Measurements from ENCODE around the gene OTUD3. TPM values are rescaled to one million over a fixed set of nuclear protein-coding genes. Genes with fewer than 3 reads are reported as not detected.

OTUD3 gene
- total and polyA plus RNA-seq, 2 of the 13 experiments (the other 11 are each of a cell fraction or from before 2014, with no cell fraction given): 5.2 to 7.5 TPM

DNA sequence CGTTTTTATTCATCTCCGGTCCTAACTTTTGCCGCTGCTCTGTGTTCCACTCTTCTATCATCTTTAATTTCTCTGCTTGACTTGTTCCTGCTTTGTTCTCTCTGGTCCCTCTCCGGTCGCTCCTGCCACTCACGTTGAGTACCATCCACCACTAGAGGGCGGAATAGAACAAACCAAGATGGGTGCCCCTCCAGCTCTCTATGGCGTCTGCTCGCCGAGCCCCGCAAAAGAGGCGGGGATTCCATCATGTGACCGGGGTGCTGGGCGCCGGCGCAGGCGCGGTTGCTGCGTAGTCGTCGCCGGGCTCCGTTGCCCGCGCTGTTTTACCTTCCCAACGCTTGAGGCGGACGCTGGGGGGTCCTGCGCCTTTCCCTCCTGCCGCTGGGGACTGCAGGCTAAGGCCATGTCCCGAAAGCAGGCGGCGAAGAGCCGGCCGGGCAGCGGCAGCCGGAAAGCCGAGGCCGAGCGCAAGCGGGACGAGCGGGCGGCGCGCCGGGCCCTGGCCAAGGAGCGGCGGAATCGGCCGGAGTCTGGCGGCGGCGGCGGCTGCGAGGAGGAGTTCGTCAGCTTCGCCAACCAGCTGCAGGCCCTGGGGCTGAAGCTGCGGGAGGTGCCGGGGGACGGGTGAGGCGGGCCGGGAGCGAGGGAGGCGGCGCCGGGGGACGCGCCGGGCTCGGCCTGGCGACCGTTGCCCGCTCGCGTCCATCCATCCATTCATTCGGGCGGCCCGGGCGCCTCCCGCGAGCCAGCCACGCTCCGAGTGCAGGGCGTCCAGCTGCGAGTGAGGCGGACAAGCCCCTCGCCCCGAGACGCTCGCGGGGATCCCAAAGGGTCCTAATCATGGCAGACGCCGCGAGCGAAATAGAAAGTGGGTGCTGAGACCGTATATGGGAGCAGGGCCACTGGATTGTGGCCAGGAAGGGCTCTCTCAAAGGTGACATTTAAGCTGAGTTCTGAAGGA, at the start of gene OTUD3 (continued):
- TF ChIP-seq, protein P1, sequence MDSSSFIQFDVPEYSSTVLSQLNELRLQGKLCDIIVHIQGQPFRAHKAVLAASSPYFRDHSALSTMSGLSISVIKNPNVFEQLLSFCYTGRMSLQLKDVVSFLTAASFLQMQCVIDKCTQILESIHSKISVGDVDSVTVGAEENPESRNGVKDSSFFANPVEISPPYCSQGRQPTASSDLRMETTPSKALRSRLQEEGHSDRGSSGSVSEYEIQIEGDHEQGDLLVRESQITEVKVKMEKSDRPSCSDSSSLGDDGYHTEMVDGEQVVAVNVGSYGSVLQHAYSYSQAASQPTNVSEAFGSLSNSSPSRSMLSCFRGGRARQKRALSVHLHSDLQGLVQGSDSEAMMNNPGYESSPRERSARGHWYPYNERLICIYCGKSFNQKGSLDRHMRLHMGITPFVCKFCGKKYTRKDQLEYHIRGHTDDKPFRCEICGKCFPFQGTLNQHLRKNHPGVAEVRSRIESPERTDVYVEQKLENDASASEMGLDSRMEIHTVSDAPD (CRISPR knock-in tag; IDR thresholded peaks at IDR 0.05): 0 out of 2 replicates have a peak, but pooled peaks have one; percentile 52
- TF ChIP-seq FOXK1 (CRISPR knock-in tag; IDR thresholded peaks at IDR 0.05; ENCODE audit: borderline replicate concordance, low read depth) (no peak; the same call in 1 of the 2 replicates), ZNF34 (CRISPR knock-in tag; IDR thresholded peaks at IDR 0.05; ENCODE audit: borderline replicate concordance) (no peak), ASH2L (IDR thresholded peaks at IDR 0.05; ENCODE audit: insufficient read length, low read depth, low read length) (peak; percentile 85), ZFP82 (CRISPR knock-in tag; IDR thresholded peaks at IDR 0.05; ENCODE audit: borderline replicate concordance) (no peak), ZNF644 (CRISPR knock-in tag; IDR thresholded peaks at IDR 0.05; ENCODE audit: low read depth) (peak; percentile 71), PHF21A (CRISPR knock-in tag; IDR thresholded peaks at IDR 0.05) (peak; percentile 59; the same call in 1 of the 2 replicates), STAG1 (CRISPR knock-in tag; IDR thresholded peaks at IDR 0.05) (peak; percentile 67), SP140L (CRISPR knock-in tag; IDR thresholded peaks at IDR 0.05; ENCODE audit: borderline replicate concordance) (no peak), ZNF775 (CRISPR knock-in tag; IDR thresholded peaks at IDR 0.05; ENCODE audit: borderline replicate concordance) (no peak), ZNF749 (CRISPR knock-in tag; IDR thresholded peaks at IDR 0.05; ENCODE audit: borderline replicate concordance) (peak; percentile 67; the same call in 1 of the 2 replicates), CREM (IDR thresholded peaks at IDR 0.05) (no peak), CREM (CRISPR knock-in tag; IDR thresholded peaks at IDR 0.05) (no peak), LCORL (IDR thresholded peaks at IDR 0.05) (no peak), LCORL (CRISPR knock-in tag; IDR thresholded peaks at IDR 0.05) (peak; percentile 68), SIN3B (IDR thresholded peaks at IDR 0.05; ENCODE audit: low read length) (no peak), AKAP8 (CRISPR knock-in tag; IDR thresholded peaks at IDR 0.05) (peak; percentile 67; the same call in 1 of the 2 replicates), KDM5B (CRISPR knock-in tag; IDR thresholded peaks at IDR 0.05; ENCODE audit: borderline replicate concordance) (peak; percentile 65; the same call in 1 of the 2 replicates), RXRB (CRISPR knock-in tag; IDR thresholded peaks at IDR 0.05; ENCODE audit: borderline replicate concordance) (peak; percentile 59; the same call in 1 of the 2 replicates), SOX13 (IDR thresholded peaks at IDR 0.05) (no peak), SOX13 (CRISPR knock-in tag; conservative IDR thresholded peaks at IDR 0.05 in 1 of 2, IDR thresholded peaks at IDR 0.05 in 1 of 2) (peak in 1 of 2 experiments; percentile 21; a peak in 1 of 4 replicates), ZNF543 (CRISPR knock-in tag; IDR thresholded peaks at IDR 0.05) (no peak), CBX1 (IDR thresholded peaks at IDR 0.05; ENCODE audit: low read depth) (peak; percentile 62)
- TF ChIP-seq, protein P2, sequence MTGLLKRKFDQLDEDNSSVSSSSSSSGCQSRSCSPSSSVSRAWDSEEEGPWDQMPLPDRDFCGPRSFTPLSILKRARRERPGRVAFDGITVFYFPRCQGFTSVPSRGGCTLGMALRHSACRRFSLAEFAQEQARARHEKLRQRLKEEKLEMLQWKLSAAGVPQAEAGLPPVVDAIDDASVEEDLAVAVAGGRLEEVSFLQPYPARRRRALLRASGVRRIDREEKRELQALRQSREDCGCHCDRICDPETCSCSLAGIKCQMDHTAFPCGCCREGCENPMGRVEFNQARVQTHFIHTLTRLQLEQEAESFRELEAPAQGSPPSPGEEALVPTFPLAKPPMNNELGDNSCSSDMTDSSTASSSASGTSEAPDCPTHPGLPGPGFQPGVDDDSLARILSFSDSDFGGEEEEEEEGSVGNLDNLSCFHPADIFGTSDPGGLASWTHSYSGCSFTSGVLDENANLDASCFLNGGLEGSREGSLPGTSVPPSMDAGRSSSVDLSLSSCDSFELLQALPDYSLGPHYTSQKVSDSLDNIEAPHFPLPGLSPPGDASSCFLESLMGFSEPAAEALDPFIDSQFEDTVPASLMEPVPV (CRISPR knock-in tag; IDR thresholded peaks at IDR 0.05): peak; percentile 73; the same call in 1 of the 2 replicates
- TF ChIP-seq, protein P3, sequence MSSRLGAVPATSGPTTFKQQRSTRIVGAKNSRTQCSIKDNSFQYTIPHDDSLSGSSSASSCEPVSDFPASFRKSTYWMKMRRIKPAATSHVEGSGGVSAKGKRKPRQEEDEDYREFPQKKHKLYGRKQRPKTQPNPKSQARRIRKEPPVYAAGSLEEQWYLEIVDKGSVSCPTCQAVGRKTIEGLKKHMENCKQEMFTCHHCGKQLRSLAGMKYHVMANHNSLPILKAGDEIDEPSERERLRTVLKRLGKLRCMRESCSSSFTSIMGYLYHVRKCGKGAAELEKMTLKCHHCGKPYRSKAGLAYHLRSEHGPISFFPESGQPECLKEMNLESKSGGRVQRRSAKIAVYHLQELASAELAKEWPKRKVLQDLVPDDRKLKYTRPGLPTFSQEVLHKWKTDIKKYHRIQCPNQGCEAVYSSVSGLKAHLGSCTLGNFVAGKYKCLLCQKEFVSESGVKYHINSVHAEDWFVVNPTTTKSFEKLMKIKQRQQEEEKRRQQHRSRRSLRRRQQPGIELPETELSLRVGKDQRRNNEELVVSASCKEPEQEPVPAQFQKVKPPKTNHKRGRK (CRISPR knock-in tag; IDR thresholded peaks at IDR 0.05): no peak
